GM19240 (cell line): ENCODE results near the gene SALL2.

Source experiments
- DNase-seq: peaks from one replicate; pipeline ENCODE4 v3.0.0; 2011; ENCODE audit warnings: low spot score; ENCODE audit not compliant: insufficient read length

SALL2 gene

GRCh38 chr14:21494902-21495762 is 31.0 kb downstream of the SALL2 start:
- DNase-seq = no peak

- DNase-seq = no peak
These were observed 39.5 kb downstream of the SALL2 start for GRCh38 chr14:21486640-21487087.

- peak; percentile 79 for DNase-seq
These were observed 49.0 kb downstream of the SALL2 start, which contains the start of the genes RAB2B and TOX4 for GRCh38 chr14:21476925-21477681. RAB2B (minus strand) TSS chr14:21476959; CDS start chr14:21476872, 87 bp downstream. TOX4 (plus strand) TSS chr14:21477195; CDS start chr14:21477279, 84 bp downstream.

GRCh38 chr14:21476523-21476924 is 49.6 kb downstream of the SALL2 start:
- DNase-seq = peak; percentile 21

GRCh38 chr14:21475767-21476522 is 50.2 kb downstream of the SALL2 start:
- DNase-seq = no peak
